Hypothalamus (tissue), 51 donors: Measurements from ENCODE around the gene RPL32.
"Not testable (repeated sequence)": the region's sequence is repeated elsewhere in the genome, so short reads cannot be mapped to it uniquely, and the experiment has no call there.

Experiments
- DNase-seq, 51 donors: peaks; one replicate each; lab custom pipeline; 2025; lab: John Stamatoyannopoulos, UW

RPL32 gene

DNA sequence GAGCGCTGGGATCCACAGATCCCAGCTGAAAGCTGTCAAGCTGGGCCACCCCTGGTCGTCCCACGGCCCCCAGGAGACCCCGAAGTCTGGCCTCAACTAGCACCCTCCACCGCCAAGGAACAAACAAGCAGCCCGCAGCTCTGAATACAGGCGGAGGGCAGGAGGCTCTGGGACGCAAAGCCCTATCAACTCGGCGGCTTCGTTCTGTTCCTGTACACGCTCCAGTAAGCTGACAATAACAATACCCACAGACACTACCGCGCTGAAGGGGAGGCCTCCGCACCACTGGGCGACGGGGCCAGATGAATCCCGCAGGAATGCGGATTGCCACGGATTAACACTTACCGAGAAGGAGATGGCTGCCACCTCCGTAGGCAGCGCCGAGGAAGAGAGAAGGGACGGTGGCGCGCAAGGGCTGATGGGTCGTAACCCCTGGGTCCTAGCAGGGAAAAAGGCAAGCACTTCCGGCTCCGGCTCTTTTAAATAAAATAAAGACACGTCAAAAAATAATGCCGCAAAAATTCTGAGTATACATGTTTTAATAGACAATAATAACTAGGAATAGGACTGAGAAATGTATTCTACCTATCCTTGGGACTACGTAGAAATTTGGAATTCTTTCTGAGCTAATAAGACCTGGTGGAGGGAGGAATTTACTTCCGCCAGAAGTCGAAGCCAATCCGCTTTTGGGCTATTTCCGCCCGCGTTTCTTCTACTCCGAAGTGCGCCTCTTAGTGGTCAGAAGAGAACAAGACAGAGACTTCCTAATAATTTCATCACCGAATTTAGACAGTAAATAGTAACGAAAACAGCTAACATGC is at the start of gene RPL32:
Gene RPL32 (minus strand): TSS at position 417 of the 821 bp plus-strand sequence. CDS start 1,328 bp downstream, outside the sequence.
- DNase-seq: peak; percentile 26 to 96 (median 75)

DNA sequence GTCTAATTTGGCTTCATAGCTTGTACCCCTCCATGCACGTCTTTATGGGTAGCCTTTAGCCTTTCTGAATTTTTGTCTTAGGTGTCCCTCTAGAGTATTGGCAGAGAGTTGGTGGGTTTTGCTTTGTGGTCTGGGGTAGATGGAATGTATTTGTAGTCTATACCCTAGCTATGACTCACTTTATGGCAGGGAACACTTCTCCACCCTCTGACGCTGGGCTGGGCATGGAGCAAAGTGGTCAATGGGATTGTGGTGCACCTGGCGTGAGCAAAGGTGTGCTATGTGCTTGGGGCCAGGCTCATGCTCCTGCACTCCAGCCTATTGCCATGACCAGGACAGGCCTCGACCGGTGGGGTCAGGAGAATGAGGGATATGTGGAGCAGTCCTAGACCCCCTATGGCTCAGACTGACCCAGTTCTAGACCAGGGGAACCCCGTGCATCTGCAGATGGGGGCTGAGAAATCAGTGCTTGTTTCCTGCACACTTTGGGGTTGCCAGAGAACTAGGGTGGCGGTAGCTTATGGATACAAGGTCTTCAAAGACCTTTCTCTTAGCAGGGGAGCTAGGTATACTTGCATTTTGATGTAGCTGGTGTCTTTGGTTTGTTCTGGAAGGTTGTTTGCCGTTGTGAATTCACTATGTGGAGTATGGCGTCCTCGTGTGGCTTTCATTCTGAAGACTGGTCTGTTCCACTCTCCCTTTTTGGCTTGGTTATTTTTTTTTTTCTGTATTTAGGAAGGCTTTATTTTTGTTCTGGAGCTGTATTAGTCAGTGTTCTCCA is 49.4 kb upstream of the RPL32 start:
- no peak for DNase-seq

DNA sequence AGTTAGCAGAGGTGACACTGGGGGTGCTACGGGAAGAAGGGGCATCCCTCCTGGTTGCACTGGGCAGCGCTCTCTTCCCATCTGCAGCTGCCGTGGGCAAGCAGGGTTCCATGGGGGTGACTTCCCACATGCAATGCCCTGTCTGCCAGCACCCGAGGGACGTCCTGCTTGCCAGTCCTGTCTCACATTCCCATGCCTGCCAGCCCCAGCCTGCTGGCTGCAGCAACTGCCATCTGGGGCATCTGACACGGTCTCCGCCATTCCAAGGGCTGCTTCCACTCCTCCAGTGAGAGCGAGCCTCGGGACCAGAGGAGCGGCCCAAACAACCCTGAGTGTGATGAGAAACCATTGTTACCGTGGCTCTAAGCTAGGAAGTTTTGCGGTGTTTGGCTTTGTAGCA is 45.4 kb upstream of the RPL32 start:
- peak in 5 of 51 donors; percentile 15 to 26 (median 16) for DNase-seq

DNA sequence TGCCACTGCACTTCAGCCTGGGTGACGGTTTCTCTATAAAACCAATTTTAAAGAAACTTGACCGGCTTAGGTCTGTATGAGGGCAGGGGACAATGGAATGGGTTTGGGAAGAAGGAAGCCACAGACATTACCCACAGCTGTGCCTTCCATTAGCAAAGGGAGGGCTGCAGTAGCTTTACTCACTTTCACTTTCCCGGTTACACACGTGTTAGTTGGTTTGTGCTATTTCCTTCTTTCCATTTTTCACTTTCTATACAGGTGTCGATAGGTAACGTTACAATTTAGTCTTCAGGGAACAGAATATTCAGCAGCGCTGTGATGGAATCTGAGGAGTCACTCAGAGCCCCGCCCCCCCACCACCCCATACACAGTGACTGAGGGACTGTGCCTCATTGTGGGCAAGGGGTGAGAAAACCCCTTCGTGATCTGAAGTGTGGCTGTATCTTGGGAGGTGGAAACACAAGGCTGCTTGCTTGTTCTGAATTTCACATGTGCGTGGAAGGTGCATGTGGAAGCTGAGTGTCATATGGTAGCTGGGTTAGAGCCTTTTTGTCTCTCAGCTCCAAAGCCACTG is 44.8 kb upstream of the RPL32 start:
- no peak for DNase-seq

DNA sequence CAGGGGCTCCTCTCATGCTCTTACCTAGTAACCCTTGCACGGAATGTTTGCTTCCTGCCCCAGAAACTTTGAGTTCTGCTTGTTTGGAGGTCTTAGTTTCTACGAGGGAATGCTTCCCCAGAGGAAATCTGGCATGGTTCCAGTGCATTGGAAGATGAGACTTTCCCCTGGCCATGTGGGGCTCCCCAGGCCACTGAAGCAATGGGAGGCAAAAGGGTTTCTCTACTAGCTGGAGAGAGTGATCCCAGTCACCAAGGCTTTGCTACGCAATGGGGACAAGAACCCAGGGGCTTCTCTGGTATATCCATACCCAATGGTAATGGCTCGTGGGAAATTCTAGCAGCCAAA is 44.2 kb upstream of the RPL32 start:
- peak in 1 of 51 donors; percentile 11 for DNase-seq

DNA sequence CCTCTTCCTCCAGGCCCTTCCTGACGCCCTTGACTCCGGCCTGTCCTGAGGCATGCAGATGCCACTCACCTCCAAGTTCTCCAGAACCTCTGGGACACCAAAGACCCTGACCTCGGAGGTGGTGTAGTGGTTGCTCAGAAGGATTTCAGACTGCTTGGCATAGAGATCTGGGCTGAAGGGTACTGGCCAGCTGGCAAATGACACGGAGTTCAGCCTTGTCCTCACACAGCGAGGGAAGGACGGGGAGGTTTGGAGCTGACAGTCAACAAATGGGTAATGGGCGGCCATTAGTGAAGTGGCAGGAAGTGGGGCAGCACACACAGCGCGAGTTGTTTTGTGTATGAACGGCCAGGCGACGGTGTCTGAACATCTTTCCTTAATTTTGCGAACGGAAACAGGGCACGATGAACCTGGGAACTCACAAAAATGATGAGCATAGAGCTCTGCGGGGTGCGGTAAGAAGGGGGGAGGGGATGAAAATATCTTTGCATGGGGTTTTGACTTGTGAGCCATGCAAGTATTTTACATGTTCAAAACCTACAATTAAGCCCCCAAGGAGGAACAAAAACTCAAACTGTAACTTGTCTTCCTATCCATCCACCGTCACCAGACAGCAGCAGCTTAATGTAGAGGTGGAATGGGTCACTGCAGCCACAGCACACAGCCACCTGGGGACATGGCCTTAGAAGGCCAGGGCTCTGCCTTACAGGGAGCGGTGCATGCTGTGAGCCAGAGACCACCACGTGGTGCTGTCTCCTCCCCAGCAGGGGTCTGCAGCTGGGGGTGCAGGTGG is 43.6 kb upstream of the RPL32 start:
- peak in 3 of 51 donors; percentile 12 to 17 (median 16) for DNase-seq

DNA sequence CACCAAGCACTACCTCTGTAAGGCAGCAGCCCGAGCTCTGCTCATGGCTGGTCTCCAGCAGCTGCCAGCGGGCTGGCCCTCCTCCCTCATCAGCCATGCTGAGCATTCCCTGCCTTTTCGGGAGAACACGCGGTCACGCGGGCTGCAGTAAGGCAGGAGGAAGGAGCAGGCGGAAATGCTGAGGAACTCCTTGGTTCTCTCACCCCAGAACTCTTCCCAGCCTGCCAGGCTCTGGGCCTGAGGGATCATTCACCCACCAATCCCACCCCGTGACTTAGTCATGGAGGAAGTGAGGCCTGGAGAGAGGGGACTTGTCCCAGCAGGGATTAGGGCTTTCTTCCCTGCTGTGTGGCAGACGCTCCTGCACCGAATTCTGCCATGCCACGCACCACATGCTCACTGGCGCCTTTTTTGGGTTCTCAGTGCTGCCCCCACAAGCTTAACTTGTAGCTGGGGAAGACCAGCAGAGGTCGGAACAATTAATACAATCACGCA is 42.9 kb upstream of the RPL32 start:
- peak in 41 of 51 donors; percentile 17 to 78 (median 58) for DNase-seq

DNA sequence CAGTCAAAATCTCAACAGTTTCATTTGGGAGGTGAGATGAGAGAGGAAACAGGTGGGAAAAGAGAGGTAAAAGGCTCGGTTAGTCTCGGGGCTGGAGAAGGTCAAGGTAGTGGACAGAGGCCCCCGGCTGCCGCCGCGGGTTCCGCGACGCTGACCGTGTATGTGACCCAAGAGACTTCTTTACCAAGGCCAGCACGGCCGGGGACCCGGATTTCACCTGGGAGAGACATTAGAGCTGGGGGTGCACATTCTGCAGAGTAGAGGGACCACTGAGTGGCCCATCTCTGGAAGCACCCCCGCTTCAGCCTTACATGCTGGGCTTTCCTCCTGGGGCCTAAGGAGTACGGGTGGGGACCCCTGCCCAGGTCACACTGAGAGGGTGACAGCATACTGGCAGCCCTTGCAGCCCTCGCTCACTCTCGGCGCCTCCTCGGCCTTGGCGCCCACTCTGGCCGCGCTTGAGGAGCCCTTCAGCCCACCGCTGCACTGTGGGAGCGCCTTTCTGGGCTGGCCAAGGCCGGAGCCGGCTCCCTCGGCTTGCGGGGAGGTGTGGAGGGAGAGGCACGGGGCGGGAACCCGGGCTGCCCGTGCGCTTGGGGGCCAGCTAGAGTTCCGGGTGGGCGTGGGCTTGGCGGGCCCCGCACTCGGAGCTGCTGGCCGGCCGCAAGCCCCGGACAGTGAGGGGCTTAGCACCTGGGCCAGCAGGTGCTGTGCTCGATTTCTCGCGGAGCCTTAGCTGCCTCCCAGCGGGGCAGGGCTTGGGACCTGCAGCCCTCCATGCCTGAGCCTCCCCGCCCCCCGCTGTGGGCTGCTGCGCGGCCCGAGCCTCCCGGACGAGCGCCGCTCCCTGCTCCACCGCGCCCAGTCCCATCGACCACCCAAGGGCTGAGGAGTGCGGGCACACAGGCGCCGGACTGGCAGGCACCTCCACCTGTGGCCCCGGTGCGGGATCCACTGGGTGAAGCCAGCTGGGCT is 41.3 kb upstream of the RPL32 start:
- DNase-seq: no peak

DNA sequence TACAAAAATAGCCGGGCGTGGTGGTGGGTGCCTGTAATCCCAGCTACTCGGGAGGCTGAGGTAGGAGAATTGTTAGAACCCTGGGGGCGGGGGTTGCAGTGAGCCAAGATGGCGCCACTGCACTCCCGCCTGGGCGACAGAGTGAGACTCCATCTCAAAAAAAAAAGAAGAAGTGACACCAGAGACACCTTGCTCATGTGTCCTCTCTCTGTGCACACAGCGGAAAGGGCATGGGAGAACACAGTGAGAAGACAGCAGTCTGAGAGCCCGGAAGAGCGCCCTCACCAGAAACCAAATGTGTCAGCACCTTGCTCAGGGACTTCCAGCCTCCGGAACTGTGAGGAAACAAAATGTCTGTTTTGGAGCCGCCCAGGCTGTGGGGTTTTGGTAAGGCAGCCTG is 40.5 kb upstream of the RPL32 start:
- not testable (repeated sequence) for DNase-seq

DNA sequence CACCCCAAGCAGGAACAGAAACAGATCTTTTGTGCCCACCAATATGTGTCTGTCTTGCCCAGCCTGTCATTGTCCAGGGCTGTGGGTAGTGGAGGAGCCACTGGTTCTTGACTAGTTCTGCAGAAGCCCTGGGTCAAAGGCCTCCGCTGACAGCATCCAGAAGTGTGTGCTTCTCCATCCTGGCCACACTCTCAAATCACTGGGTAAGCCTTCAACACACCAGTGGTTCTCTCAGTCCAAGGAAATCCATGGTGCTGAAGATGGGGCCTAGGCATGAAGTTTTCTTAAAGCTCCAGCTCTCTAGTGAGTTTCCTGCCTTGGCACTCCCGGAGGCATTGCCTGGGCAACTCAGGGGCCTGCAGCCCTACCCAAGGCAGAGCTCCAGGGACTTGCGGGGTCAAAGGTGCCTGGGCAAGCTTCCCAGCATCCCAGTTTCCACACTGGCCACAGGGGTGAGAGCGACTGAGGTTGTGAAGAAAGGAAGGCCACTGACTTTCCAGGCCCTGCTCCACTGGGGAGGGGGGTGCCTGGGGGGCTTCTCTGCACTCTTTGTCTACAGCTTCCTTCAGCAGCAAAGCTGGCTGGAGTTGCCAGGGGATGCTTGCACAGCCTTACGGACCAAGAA is 37.9 kb upstream of the RPL32 start:
- peak in 30 of 51 donors; percentile 10 to 81 (median 58) for DNase-seq

DNA sequence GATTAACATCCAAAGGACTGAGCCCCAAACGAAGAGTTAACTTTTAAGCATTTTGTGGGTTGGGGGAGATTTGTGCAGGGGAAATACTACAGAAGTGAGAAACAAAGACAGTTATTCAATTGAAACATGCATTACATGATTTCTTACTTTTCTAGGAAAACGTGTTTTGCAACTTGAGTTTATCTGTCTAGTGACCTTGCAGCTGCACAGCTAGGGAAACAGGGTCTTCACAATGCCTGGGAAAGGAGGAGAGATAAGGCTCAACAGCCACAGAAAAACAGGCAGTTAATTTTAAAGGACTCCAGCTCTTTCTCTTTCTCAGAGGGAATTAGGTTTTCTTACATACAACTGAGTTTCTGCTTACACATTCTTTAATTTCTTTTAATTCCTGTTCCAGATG is 37.4 kb upstream of the RPL32 start:
- DNase-seq: not testable (repeated sequence)

DNA sequence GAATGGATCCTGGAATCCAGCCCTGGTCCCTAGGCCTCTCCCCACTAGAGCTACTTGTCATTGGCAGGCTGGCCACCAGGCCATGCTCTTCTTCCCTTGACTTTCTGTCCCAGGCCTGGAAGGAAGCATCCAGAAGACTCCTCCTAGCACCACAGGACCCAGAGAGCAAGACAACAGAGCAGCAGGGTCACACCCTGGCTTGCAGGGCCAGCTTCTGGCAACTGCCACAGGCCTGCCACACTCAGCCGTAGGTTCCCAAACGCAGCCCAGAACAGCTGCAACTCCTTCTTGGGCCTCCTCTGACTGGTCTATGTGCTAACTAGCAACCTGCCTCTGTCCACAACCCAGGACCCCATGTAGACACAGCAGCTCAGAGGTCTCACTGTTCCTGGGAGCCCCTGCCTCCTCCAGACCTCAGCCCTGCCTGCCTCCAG is 36.8 kb upstream of the RPL32 start:
- DNase-seq: no peak

DNA sequence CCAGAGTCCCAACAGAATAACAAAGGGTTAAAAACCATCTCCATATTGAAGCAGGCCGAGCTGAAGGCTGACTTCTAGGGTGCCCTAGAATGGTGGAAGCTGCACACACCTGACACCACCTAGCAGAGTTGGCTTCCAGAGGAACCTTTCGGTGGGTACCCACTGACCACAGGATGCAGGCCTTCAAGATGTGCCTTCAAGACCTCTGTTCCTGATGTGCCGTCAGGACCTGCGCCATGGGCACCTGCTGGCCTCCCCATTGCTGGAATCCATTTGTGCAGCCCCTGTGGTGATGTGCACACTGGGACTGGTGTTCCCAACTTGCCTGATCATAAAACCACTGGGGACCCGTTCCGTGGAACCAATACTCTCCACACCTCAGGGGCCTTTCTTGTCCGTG is 35.7 kb upstream of the RPL32 start:
- DNase-seq: no peak

DNA sequence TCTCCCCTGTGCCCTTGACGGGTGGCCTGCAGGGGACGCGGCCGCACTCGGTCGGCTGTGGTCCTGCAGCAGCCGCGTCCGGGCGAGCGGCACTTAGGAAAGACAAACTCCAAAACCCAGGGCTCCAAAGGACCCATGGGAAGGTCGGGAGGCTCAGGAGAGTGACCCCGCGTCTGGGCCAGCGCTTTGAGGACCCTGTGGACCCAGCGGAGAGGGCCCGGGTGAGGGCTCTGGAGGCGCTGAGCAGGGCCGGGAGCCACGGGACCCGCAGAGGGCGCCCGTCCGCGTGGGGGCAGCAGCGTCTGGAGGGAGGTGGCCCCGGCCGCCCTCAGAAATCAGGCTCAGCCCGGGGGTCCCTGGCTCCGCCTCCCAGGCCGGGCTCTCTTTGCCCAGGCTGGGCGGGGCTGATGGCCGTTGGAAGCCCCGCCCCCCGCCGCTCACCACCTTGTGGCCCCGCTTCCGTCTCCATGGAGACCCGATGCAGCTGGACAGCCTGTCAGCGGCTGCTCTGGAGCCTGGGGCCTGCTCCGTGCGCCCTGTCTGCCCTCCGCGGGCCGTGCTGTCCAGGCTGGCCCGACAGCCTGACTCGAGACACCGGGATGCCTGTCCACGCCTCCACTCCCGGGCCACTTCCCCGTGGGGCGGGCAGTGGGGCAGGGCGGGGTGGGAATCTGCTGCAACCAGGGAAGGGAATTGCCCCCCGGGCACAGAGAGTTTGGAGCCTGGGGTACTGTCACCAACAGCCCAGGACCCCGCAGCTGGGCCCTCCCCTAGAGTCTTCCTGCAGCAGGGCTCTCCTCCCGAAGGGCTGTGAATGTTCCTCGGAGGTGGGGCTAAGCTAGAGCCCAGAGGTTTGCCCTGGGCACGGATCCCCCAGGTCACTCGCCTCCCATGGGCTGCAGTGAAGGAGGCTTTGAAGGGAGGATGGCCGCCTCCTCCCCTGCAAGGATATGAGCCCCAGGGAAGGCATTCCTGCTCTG is 34.8 kb upstream of the RPL32 start:
- peak in 16 of 51 donors; percentile 6 to 54 (median 26) for DNase-seq

DNA sequence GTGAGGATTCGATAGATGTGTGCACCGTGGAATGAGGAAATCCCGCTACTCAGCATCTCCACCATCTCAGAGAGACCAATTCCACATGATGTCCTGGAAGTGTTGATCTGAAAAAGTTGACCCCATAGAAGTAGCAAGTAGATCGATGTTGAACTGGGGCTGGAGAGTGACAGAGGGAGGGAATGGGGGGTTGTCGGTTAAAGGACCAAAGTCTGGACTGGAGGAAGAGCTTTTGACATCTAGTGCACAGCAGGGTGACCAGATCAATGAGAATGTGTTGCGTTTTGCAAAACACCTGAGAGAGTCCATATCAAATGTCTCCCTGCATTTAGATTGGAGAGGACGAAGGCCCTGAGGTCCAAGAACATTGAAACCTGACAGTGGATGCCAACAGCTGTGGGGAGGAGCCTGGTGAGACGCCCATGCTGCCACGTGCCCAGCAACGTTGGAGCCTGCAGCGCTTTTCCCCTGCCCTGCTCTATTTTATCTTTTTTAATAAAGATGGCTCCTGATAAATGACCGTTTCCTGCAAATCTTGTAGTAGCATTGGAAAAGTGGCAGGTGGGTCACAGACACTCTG is 30.1 kb upstream of the RPL32 start:
- DNase-seq: no peak

DNA sequence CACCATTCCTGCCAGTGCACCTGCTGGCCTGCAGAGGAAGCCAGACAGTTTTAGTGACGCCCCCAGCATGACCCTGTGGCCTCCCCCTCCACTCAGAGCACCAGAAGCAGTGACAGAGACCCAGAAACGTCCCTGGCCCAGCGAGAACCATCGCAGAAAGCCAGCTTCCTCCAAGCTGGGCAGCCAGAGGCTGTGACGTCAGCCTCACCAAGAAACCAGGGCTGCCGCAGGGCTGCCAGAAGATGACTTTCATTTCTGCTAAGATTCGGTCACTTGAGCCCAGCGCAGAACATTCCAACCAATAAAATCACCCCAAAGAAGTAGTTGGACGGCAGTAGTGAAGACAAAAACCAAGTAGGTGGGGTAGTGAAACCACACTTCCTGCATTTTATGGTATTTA is 29.6 kb upstream of the RPL32 start:
- DNase-seq: peak in 5 of 51 donors; percentile 8 to 27 (median 18)

DNA sequence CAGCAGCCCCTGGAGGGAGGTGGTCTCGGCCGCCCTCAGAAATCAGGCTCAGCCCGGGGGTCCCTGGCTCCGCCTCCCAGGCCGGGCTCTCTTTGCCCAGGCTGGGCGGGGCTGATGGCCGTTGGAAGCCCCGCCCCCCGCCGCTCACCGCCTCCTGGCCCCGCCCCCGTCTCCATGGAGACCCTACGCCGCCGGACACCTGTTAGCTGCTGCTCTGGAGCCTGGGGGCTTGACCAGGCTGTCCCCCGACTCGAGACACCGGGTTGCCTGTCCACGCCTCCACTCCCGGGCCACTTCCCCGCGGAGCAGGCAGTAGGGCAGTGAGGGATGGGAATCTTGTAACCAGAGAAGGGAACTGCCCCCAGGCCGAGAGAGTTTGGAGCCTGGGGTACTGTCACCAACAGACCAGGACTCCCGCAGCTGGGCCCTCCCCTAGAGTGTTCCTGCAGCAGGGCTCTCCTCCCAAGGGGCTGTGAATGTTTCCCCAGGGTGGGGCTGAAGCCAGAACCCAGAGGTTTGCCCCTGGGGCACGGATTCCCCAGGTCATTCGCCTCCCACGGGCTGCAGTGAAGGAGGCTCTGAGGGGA is 27.8 kb upstream of the RPL32 start:
- DNase-seq: peak in 20 of 51 donors; percentile 3 to 43 (median 22)
